Dermis blood vessel endothelial cell (primary cell): ENCODE data around the gene TEX22. TPM values are rescaled to one million over a fixed set of nuclear protein-coding genes. Genes with fewer than 3 reads are reported as not detected.
A peak's percentile ranks its signal among the peaks of the same experiment; 100 is the strongest.

ENCODE experiments used
- DNase-seq: peaks from one replicate; pipeline ENCODE4 v3.0.0; 2010
- total RNA-seq: library from RNA; depleted of rRNA; stranded (reverse); fragments of >200 nt; gene quantifications from 2 replicates; pipeline ENCODE4 v1.2.3, GENCODE V29; 2014

TEX22 gene
- total RNA-seq, 1 donor from 2014 or later = 0.17 TPM

GRCh38 chr14:105367116-105368031 lies 31.0 kb upstream of the TEX22 start:
- DNase-seq = no peak

GRCh38 chr14:105368032-105368417 lies 30.3 kb upstream of the TEX22 start:
- DNase-seq = no peak

GRCh38 chr14:105368426-105368825 lies 29.9 kb upstream of the TEX22 start:
- no peak for DNase-seq

GRCh38 chr14:105368910-105369652 lies 29.3 kb upstream of the TEX22 start:
- DNase-seq = no peak

- no peak for DNase-seq
Observed at GRCh38 chr14:105369653-105370040, 28.7 kb upstream of the TEX22 start.

DNA sequence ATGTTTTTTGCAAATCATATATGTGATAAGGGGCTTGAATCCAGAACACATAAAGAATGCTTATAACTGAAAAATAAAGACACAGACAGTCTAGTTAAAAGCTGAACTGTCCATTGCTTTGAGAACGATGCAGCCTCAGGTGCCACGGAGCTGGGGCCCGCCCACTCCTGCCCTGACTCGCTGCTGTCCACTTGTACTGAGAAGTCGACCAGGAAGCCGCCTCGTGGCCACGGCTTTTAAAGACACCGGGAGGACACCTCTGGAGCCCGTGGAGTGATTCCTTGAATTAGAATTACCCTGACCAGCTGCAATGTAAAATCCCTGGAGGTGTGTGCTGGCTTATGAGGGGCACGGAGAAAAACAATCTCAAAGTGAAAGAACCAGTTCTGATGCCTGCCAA lies 23.9 kb upstream of the TEX22 start:
- no peak for DNase-seq

DNA sequence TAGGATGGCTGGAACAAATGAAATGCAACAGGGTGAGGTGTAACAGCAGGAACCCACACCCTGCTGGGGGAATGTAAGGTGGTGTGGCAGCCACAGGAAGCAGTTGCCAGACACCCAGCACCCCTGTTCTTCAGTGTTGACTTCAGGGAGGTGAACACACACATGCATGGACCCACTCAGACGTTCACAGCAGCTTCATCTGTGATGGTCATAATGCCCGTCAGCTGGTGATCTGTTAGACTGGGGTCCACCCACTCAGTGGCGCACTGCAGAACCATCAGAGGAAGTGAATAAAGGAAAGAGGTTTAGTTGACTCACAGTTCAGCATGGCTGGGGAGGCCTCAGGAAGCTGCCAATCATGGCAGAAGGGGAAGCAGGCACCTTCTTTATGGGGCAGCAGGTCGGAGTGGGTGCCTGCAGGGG lies 22.7 kb upstream of the TEX22 start:
- DNase-seq = peak; percentile 72

DNA sequence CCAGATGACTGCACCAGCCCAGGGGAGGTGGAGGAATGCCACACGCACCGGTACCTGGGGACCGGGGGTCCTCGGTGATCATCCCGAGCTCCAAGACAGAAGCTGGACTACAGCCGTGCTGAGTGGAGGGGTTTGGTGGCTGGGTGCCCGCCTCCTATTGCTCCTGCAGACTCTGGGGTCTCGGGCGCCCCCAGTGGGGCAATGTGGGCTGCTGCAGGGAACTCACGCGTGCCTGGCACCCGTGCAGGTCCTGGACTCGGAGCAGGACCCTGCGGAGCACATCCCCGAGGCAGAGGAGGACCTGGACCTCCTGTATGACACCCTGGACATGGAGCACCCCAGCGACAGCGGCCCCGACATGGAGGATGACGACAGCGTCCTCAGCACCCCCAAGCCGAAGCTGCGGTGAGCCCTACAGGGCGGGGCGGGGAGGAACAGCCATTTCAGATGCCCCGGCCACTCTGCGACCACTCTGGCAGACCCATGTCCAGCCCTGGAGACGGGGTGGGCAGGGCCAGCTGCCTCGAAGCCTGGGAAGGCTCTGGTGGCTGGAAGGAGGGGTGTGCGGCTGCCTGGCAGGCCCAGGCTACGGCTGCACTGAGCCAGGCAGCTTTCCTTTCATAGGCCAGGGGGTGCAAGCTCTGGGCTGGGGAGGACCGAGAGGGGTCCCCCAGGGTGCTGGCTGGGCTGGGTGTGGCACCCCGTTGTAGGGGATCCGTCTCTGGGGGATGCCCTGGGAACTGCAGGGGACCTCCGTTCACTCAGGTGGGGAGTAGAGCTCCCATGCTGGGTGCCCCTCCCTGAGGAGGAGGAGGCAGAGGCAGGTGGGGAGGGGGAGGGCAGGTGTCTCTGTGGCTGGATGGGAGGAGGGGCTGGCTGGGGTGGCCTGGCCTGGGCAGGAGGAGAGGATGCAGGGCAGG lies 21.6 kb upstream of the TEX22 start:
- no peak for DNase-seq

DNA sequence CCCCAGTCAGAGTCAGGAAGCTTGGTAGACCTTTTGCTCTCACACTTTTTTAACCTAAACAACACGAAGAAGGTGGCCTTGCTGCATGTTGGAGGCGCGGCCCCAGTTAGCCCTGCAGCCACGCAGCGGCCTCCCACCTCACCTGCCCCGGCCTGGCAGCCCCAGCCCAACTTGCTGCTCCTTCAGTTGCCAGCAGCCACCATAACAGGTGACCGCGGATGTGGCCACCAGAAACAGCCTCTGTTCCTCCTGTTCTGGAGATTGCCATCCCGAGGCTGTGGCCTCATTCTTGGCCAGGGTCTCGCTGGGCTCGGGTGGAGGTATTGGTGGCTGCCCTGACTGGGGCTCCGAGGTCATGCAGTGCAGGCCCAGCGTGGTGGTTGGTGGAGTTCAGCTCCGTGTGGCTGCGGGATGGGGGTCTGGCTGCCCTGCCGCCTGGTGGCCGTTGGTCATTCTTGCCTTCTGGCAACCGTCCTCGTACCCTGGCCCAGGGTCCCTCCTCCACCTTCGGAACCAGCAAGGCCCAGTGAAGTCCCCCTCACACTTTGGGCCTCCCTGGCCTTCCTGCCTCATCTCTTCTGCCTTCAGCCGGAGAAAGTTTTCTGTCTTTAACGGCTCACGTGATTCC lies 20.7 kb upstream of the TEX22 start:
- DNase-seq = no peak

GRCh38 chr14:105378199-105378598 lies 20.1 kb upstream of the TEX22 start:
- DNase-seq = no peak

GRCh38 chr14:105378873-105379685 lies 19.3 kb upstream of the TEX22 start:
- DNase-seq = no peak

GRCh38 chr14:105379946-105380345 lies 18.4 kb upstream of the TEX22 start:
- no peak for DNase-seq

GRCh38 chr14:105380756-105381155 lies 17.6 kb upstream of the TEX22 start:
- DNase-seq = no peak

DNA sequence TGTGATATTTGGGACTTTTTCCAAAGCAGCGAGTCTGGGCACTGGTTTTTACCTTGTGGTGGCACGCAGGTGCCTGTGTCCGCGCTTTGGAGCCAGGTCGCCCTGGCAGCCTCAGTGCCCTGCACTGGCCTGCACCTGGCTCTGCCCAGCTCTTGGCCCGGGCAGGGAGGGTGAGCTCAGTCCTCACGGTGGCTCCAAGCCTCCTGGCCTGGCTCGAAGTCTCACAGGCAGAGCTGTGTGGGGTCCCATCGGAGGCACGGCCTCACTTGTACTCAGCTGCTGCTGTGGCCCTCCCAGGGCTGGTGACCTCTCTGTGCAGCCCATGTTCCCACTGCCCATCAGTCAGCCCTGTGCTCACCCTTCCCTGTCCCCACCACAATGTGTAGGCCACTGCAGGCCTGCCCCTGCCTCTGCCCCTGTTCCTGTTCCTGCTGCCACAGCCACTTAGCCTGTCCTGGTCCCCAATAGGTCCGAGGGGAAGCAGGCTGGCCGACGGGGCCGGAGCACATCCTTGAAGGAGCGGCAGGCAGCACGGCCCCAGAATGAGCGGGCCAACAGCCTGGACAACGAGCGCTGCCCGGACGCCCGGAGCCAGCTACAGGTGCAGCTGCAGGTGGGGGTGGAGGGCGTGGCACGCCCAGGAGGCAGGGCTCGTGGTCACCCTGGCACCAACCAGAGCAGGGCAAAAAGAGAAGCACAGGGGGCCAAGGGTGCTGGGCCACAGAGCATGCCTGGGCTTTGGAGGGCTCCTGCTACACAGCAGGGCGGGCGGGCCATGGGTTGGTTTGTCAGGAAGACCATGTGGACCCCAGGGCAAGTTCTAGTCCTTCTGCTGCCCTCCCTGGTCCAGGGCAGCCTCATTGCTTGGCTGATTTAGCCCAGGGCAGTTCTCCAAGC lies 16.6 kb upstream of the TEX22 start:
- DNase-seq = no peak

GRCh38 chr14:105382343-105383082 lies 15.8 kb upstream of the TEX22 start:
- DNase-seq = no peak

DNA sequence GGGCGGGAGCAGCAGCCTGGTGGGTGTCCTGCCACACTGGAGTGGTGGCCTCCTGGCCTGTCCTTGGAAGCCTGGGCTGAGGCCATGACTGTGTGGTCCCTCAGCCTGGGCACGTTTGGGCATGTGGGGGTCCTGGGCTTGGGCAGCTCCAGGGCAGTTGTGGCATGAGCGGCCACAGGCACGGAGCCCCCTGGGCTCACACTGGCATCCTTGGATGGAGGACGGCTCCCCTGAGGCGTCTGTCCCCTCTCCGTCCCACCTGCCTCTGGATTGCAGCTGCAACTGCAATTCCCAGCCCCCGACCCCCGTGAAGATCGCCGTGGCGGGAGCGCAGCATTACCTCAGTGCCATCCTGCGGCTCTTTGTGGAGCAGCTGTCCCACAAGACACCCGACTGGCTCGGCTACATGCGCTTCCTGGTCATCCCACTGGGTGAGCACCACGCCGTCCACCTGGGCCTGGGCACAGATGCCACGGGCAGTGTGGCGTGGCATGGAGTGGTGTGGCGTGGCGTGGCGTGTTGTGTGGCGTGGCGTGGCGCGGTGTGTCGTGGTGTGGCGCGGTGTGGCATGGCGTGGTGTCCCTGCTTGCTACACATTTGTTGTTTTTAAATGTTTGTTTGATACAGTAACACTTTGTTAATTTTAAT lies 15.1 kb upstream of the TEX22 start:
- DNase-seq = no peak

- DNase-seq = no peak
Observed at GRCh38 chr14:105384041-105384557, 14.2 kb upstream of the TEX22 start.

GRCh38 chr14:105384605-105385321 lies 13.6 kb upstream of the TEX22 start:
- DNase-seq = no peak
